ENCODE measurements around the gene GASK1A. TPM values are rescaled to one million over a fixed set of nuclear protein-coding genes. Genes with fewer than 3 reads are reported as not detected.

GASK1A gene
- total RNA-seq, 1 experiment from 2014 or later: not detected

GRCh38 chr3:42937334-42937733 is 41.8 kb upstream of the GASK1A start:
- ATAC-seq: no peak
- intact Hi-C loops (cut with micrococcal nuclease; ENCODE audit: unreplicated experiment) (no loop called here), in situ Hi-C loops (cut with HindIII; ENCODE audit: low pct_unique_long_range_greater_than_20kb, low sequenced_read_pairs) (no loop called here)
- ChIA-PET CTCF (no interaction called here), POLR2A (no interaction called here)
- H3K4me3 ChIP-seq (ENCODE audit: low read depth in 2 of 2, low read length in 2 of 2): no peak overlapping the region
- H3K4me1 ChIP-seq (ENCODE audit: control insufficient read depth, insufficient read depth, low read length): no peaks in the 10 kb centered on the region
- no peak overlapping the region for H3K27ac ChIP-seq (ENCODE audit: low read length)
- no peaks in the 10 kb centered on the region for H3K9me3 ChIP-seq (ENCODE audit: control insufficient read depth, insufficient read depth, low read depth, low read length)
- no peaks in the 10 kb centered on the region for H3K36me3 ChIP-seq (ENCODE audit: control insufficient read depth, insufficient read depth, low read length)
- DNase-seq (ENCODE audit: low read depth, low spot score): no peak
- BruUV-seq (replicated peaks): no TSS peak
- H3K27me3 ChIP-seq (ENCODE audit: control insufficient read depth, insufficient read depth, low read length): peaks cover 2% of the 10 kb centered on the region
- no peak for TF ChIP-seq CTCF (IDR thresholded peaks at IDR 0.05)
- no peak for TF ChIP-seq TCF7L2 (IDR thresholded peaks at IDR 0.05; ENCODE audit: low read depth, low read length)
- TF ChIP-seq REST (IDR thresholded peaks at IDR 0.05; ENCODE audit: insufficient read depth in 1 of 2, low read depth in 2 of 2, low read length in 1 of 2): no peak
- no peak for TF ChIP-seq SIN3A (IDR thresholded peaks at IDR 0.05; ENCODE audit: borderline replicate concordance, insufficient read depth, low read depth, low read length)
- TF ChIP-seq POLR2AphosphoS5 (IDR thresholded peaks at IDR 0.05; ENCODE audit: low read depth, low read length): no peak

GRCh38 chr3:42942693-42943092 is 36.4 kb upstream of the GASK1A start:
- no peak overlapping the region for H3K4me3 ChIP-seq (ENCODE audit: low read depth in 2 of 2, low read length in 2 of 2)
- no TSS peak for BruUV-seq (replicated peaks)
- intact Hi-C loops (cut with micrococcal nuclease; ENCODE audit: unreplicated experiment): no loop called here
- H3K27ac ChIP-seq (ENCODE audit: low read length): no peak overlapping the region
- TF ChIP-seq TCF7L2 (IDR thresholded peaks at IDR 0.05; ENCODE audit: low read depth, low read length): no peak
- no peak for TF ChIP-seq REST (IDR thresholded peaks at IDR 0.05; ENCODE audit: insufficient read depth in 1 of 2, low read depth in 2 of 2, low read length in 1 of 2)
- no peak for TF ChIP-seq CTCF (IDR thresholded peaks at IDR 0.05)
- TF ChIP-seq SIN3A (IDR thresholded peaks at IDR 0.05; ENCODE audit: borderline replicate concordance, insufficient read depth, low read depth, low read length): no peak
- peaks cover 4% of the 10 kb centered on the region for H3K27me3 ChIP-seq (ENCODE audit: control insufficient read depth, insufficient read depth, low read length)
- no peaks in the 10 kb centered on the region for H3K9me3 ChIP-seq (ENCODE audit: control insufficient read depth, insufficient read depth, low read depth, low read length)
- H3K4me1 ChIP-seq (ENCODE audit: control insufficient read depth, insufficient read depth, low read length): no peaks in the 10 kb centered on the region
- POLR2A ChIA-PET: no interaction called here
- H3K36me3 ChIP-seq (ENCODE audit: control insufficient read depth, insufficient read depth, low read length): no peaks in the 10 kb centered on the region
- ATAC-seq (no peak), DNase-seq (ENCODE audit: low read depth, low spot score) (no peak)
- CTCF ChIA-PET: no interaction called here
- in situ Hi-C loops (cut with HindIII; ENCODE audit: low pct_unique_long_range_greater_than_20kb, low sequenced_read_pairs): no loop called here
